K562 (cell line): ENCODE data around the gene DMAC2L. TPM values are rescaled to one million over a fixed set of nuclear protein-coding genes. Genes with fewer than 3 reads are reported as not detected.
A peak's percentile ranks its signal among the peaks of the same experiment; 100 is the strongest.

Experiments
- ARHGAP35 ChIP-seq: fragments of 450-650 bp; IDR thresholded peaks from 2 replicates; pipeline ENCODE4 v1.6.1; 2018; ENCODE audit not compliant: partially characterized antibody
- BMI1 ChIP-seq: fragments of 150-350 bp; IDR thresholded peaks from 2 replicates; pipeline ENCODE4 v1.6.1; 2014; ENCODE audit warnings: low read length
- BRD9 ChIP-seq: fragments of 450-650 bp; IDR thresholded peaks from 2 replicates; pipeline ENCODE4 v1.6.1; 2018; ENCODE audit warnings: low read depth; ENCODE audit not compliant: partially characterized antibody
- FOXK2 ChIP-seq, 2 experiments: fragments of 450-650 bp; IDR thresholded peaks in 1 of 2; conservative IDR thresholded peaks in 1 of 2; 2 replicates each; pipeline ENCODE4 v1.6.1; 2016; ENCODE audit warnings: low read depth in 2 of 2, mild to moderate bottlenecking in 1 of 2
- JUNB ChIP-seq: fragments of 450-650 bp; formaldehyde crosslinking; conservative IDR thresholded peaks from 2 replicates; pipeline ENCODE4 v1.4.0; 2020; ENCODE audit warnings: mild to moderate bottlenecking
- MAZ ChIP-seq, 2 experiments: fragments of 450-650 bp in 1 of 2; sonication (generic) in 1 of 2; formaldehyde crosslinking; IDR thresholded peaks in 1 of 2; conservative IDR thresholded peaks in 1 of 2; 2 replicates each; pipeline versions ENCODE4 v1.4.0 to v1.5.0; 2020; ENCODE audit warnings: mild to moderate bottlenecking in 1 of 2, missing genetic modification reagents in 1 of 2
- POLR2AphosphoS5 ChIP-seq: IDR thresholded peaks from 2 replicates; pipeline ENCODE4 v1.6.1; 2011; ENCODE audit warnings: mild to moderate bottlenecking, low read depth, low read length, moderate library complexity; ENCODE audit not compliant: control insufficient read depth, insufficient read depth
- RCOR1 ChIP-seq, 2 experiments: IDR thresholded peaks; 2 replicates each; pipeline ENCODE4 v1.6.1; 2012; ENCODE audit warnings: low read depth in 2 of 2, low read length in 2 of 2, borderline replicate concordance in 1 of 2, improper control_type of control experiment in 1 of 2
- SMAD3 ChIP-seq: fragments of 450-650 bp; formaldehyde crosslinking; conservative IDR thresholded peaks from 2 replicates; pipeline ENCODE4 v1.4.0; 2020; ENCODE audit warnings: mild to moderate bottlenecking
- SNRNP70 ChIP-seq: fragments of 200-400 bp; formaldehyde crosslinking; optimal IDR thresholded peaks from 2 replicates; pipeline ENCODE3; 2017; ENCODE audit warnings: low read depth, low read length
- ZNF133 ChIP-seq: fragments of 250-450 bp; sonication (Bioruptor Pico); IDR thresholded peaks from 2 replicates; pipeline ENCODE4 v1.4.0; 2020; ENCODE audit warnings: mild to moderate bottlenecking
- ZNF384 ChIP-seq: IDR thresholded peaks from 2 replicates; pipeline ENCODE4 v1.6.1; 2012; ENCODE audit warnings: low read depth, low read length, improper control_type of control experiment
- ZNF431 ChIP-seq: sonication (generic); formaldehyde crosslinking; IDR thresholded peaks from 2 replicates; pipeline ENCODE4 v1.8.0; 2022; ENCODE audit warnings: mild to moderate bottlenecking, missing genetic modification reagents
- ZNF551 ChIP-seq: fragments of 250-450 bp; sonication (Bioruptor Pico); IDR thresholded peaks from 2 replicates; pipeline ENCODE4 v1.5.0; 2021; ENCODE audit warnings: mild to moderate bottlenecking, moderate library complexity
- ZNF583 ChIP-seq: fragments of 250-450 bp; sonication (Bioruptor Pico); IDR thresholded peaks from 2 replicates; pipeline ENCODE4 v1.4.0; 2020
- ZNF778 ChIP-seq: fragments of 450-650 bp; formaldehyde crosslinking; IDR thresholded peaks from 2 replicates; pipeline ENCODE4 v1.4.0; 2020; ENCODE audit warnings: mild to moderate bottlenecking, moderate library complexity
- polyA plus RNA-seq, 8 experiments: library from polyadenylated mRNA; depleted of rRNA in 4 of 8; stranded (reverse) in 5 of 8; unstranded in 3 of 8; fragments of >200 nt; fragmentation: Nextera tagmentation in 2 of 8; fragmentation: Illumina TruSeq in 1 of 8; extraction: Ambion mirVana in 2 of 8; extraction: Trizol in 1 of 8; gene quantifications; 2 replicates each; pipeline versions ENCODE4 v1.2.1 to v1.2.3, GENCODE V29; 2011 to 2014; ENCODE audit warnings: inconsistent platforms in 1 of 8, missing spikeins in 1 of 8
- total RNA-seq, 7 experiments: library from RNA; depleted of rRNA in 6 of 7; stranded (reverse); fragments of >200 nt in 6 of 7; fragmentation: Illumina TruSeq in 2 of 7; extraction: Trizol in 2 of 7; gene quantifications; 2 replicates each; pipeline versions ENCODE4 v1.2.1 to v1.2.3, GENCODE V29; 2011 to 2021; ENCODE audit warnings: low replicate concordance in 1 of 7
- TF ChIP-seq, protein P1 (sequence below): sonication (generic); formaldehyde crosslinking; IDR thresholded peaks from 2 replicates; pipeline ENCODE4 v1.8.1; 2023; ENCODE audit warnings: mild to moderate bottlenecking, missing genetic modification reagents
- TF ChIP-seq, protein P2 (sequence below): fragments of 450-650 bp; IDR thresholded peaks from 2 replicates; pipeline ENCODE4 v1.6.1; 2017; ENCODE audit warnings: antibody characterized with exemption, mild to moderate bottlenecking
- TF ChIP-seq, protein P3 (sequence below): fragments of 250-450 bp; sonication (Bioruptor Pico); IDR thresholded peaks from 2 replicates; pipeline ENCODE4 v1.8.0; 2022; ENCODE audit warnings: moderate library complexity, mild to moderate bottlenecking, inconsistent platforms
- TF ChIP-seq, protein P4 (sequence below): sonication (generic); formaldehyde crosslinking; IDR thresholded peaks from 2 replicates; pipeline ENCODE4 v1.8.0; 2022; ENCODE audit warnings: mild to moderate bottlenecking, missing genetic modification reagents
- TF ChIP-seq, protein P5 (sequence below), 2 experiments: fragments of 450-650 bp in 1 of 2; sonication (generic) in 1 of 2; formaldehyde crosslinking; conservative IDR thresholded peaks; 2 replicates each; pipeline versions ENCODE4 v1.4.0 to v1.8.1; 2020 to 2022; ENCODE audit warnings: mild to moderate bottlenecking in 1 of 2, missing genetic modification reagents in 1 of 2

The DMAC2L gene
- total and polyA plus RNA-seq, 9 of the 15 experiments (the other 6 are each of a cell fraction or from before 2014, with no cell fraction given): 4.0 to 37.2 (median 9.3) TPM

DNA sequence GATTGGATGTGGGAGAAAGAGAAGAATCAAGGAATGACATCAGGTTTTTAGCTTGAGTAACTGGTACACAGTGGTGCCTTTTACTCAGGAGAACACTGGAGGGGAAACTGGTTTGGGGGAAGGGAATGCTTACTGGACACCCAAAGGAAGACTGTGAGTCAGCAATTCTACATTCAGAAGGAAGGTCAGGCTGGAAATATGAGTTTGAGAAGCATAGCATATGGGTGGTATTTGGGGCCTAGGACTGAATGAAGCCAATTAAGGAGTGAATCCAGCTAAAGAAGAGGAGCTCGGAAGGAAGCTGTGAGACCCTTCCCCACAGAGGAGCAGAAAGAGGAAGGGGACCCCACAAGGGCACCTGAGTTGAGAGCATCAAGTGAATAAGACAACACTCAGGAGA lies 35.4 kb downstream of the DMAC2L start (continued):
- TF ChIP-seq ZNF384 (no peak), BRD9 (no peak), ZNF133 (CRISPR knock-in tag) (no peak), ZNF551 (CRISPR knock-in tag) (no peak), ZNF431 (CRISPR knock-in tag) (no peak), SMAD3 (CRISPR knock-in tag) (no peak), ZNF583 (CRISPR knock-in tag) (no peak), RCOR1 (IDR thresholded peaks at IDR 0.05; ENCODE audit: borderline replicate concordance in 1 of 2, low read depth in 2 of 2, low read length in 2 of 2) (no peak), MAZ (CRISPR knock-in tag; conservative IDR thresholded peaks at IDR 0.05 in 1 of 2, IDR thresholded peaks at IDR 0.05 in 1 of 2) (no peak), ARHGAP35 (no peak), ZNF778 (no peak), JUNB (no peak), BMI1 (no peak), POLR2AphosphoS5 (no peak), FOXK2 (conservative IDR thresholded peaks at IDR 0.05 in 1 of 2, IDR thresholded peaks at IDR 0.05 in 1 of 2; ENCODE audit: low read depth in 2 of 2) (no peak), SNRNP70 (no peak)
- TF ChIP-seq, protein P1, sequence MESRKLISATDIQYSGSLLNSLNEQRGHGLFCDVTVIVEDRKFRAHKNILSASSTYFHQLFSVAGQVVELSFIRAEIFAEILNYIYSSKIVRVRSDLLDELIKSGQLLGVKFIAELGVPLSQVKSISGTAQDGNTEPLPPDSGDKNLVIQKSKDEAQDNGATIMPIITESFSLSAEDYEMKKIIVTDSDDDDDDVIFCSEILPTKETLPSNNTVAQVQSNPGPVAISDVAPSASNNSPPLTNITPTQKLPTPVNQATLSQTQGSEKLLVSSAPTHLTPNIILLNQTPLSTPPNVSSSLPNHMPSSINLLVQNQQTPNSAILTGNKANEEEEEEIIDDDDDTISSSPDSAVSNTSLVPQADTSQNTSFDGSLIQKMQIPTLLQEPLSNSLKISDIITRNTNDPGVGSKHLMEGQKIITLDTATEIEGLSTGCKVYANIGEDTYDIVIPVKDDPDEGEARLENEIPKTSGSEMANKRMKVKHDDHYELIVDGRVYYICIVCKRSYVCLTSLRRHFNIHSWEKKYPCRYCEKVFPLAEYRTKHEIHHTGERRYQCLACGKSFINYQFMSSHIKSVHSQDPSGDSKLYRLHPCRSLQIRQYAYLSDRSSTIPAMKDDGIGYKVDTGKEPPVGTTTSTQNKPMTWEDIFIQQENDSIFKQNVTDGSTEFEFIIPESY (CRISPR knock-in tag): no peak
- TF ChIP-seq, protein P2, sequence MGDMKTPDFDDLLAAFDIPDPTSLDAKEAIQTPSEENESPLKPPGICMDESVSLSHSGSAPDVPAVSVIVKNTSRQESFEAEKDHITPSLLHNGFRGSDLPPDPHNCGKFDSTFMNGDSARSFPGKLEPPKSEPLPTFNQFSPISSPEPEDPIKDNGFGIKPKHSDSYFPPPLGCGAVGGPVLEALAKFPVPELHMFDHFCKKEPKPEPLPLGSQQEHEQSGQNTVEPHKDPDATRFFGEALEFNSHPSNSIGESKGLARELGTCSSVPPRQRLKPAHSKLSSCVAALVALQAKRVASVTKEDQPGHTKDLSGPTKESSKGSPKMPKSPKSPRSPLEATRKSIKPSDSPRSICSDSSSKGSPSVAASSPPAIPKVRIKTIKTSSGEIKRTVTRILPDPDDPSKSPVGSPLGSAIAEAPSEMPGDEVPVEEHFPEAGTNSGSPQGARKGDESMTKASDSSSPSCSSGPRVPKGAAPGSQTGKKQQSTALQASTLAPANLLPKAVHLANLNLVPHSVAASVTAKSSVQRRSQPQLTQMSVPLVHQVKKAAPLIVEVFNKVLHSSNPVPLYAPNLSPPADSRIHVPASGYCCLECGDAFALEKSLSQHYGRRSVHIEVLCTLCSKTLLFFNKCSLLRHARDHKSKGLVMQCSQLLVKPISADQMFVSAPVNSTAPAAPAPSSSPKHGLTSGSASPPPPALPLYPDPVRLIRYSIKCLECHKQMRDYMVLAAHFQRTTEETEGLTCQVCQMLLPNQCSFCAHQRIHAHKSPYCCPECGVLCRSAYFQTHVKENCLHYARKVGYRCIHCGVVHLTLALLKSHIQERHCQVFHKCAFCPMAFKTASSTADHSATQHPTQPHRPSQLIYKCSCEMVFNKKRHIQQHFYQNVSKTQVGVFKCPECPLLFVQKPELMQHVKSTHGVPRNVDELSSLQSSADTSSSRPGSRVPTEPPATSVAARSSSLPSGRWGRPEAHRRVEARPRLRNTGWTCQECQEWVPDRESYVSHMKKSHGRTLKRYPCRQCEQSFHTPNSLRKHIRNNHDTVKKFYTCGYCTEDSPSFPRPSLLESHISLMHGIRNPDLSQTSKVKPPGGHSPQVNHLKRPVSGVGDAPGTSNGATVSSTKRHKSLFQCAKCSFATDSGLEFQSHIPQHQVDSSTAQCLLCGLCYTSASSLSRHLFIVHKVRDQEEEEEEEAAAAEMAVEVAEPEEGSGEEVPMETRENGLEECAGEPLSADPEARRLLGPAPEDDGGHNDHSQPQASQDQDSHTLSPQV: peak; percentile 83
- TF ChIP-seq, protein P3, sequence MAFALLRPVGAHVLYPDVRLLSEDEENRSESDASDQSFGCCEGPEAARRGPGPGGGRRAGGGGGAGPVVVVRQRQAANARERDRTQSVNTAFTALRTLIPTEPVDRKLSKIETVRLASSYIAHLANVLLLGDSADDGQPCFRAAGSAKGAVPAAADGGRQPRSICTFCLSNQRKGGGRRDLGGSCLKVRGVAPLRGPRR: no peak
- TF ChIP-seq, protein P4, sequence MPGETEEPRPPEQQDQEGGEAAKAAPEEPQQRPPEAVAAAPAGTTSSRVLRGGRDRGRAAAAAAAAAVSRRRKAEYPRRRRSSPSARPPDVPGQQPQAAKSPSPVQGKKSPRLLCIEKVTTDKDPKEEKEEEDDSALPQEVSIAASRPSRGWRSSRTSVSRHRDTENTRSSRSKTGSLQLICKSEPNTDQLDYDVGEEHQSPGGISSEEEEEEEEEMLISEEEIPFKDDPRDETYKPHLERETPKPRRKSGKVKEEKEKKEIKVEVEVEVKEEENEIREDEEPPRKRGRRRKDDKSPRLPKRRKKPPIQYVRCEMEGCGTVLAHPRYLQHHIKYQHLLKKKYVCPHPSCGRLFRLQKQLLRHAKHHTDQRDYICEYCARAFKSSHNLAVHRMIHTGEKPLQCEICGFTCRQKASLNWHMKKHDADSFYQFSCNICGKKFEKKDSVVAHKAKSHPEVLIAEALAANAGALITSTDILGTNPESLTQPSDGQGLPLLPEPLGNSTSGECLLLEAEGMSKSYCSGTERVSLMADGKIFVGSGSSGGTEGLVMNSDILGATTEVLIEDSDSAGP (CRISPR knock-in tag): no peak
- TF ChIP-seq, protein P5, sequence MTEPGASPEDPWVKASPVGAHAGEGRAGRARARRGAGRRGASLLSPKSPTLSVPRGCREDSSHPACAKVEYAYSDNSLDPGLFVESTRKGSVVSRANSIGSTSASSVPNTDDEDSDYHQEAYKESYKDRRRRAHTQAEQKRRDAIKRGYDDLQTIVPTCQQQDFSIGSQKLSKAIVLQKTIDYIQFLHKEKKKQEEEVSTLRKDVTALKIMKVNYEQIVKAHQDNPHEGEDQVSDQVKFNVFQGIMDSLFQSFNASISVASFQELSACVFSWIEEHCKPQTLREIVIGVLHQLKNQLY (CRISPR knock-in tag; conservative IDR thresholded peaks at IDR 0.05): no peak
